Kidney epithelial cell (primary cell): ENCODE measurements around the gene CNTN5. TPM values are rescaled to one million over a fixed set of nuclear protein-coding genes. Genes with fewer than 3 reads are reported as not detected.

Source experiments
- DNase-seq: peaks from one replicate; pipeline ENCODE4 v3.0.0-alpha.2; 2010; ENCODE audit warnings: low read depth
- H3K27me3 ChIP-seq: 2 replicates; pipeline ENCODE4 v1.6.0; 2011; ENCODE audit warnings: low read length; ENCODE audit not compliant: control insufficient read depth, insufficient read depth
- H3K36me3 ChIP-seq: 2 replicates; pipeline ENCODE4 v1.5.1; 2011; ENCODE audit warnings: low read length; ENCODE audit not compliant: control insufficient read depth, insufficient read depth
- H3K4me3 ChIP-seq: 2 replicates; pipeline ENCODE4 v1.5.1; 2011; ENCODE audit warnings: low read depth, mild to moderate bottlenecking, control low read depth, low read length
- CTCF ChIP-seq: IDR thresholded peaks from 2 replicates; pipeline ENCODE4 v1.5.1; 2011; ENCODE audit warnings: mild to moderate bottlenecking, moderate library complexity, low read length, control low read depth, inconsistent platforms; ENCODE audit not compliant: insufficient read depth, poor library complexity, severe bottlenecking
- total RNA-seq: library from RNA; depleted of rRNA; stranded (reverse); fragments of >200 nt; gene quantifications from 2 replicates; pipeline ENCODE4 v1.2.3, GENCODE V29; 2015

CNTN5 gene
- total RNA-seq, 1 donor from 2014 or later: 0.29 TPM

GRCh38 chr11:99370549-99371216, 349.9 kb downstream of the CNTN5 start:
- DNase-seq: peak; percentile 19
- Histone ChIP-seq H3K27me3 (no peaks in the 10 kb centered on the region), H3K36me3 (no peaks in the 10 kb centered on the region), H3K4me3 (no peak overlapping the region)
- TF ChIP-seq CTCF: no peak

- DNase-seq: no peak
These were observed 350.5 kb downstream of the CNTN5 start for GRCh38 chr11:99371257-99371656.

GRCh38 chr11:99376463-99376862, 355.7 kb downstream of the CNTN5 start:
- TF ChIP-seq CTCF: no peak
- Histone ChIP-seq H3K36me3 (no peaks in the 10 kb centered on the region), H3K27me3 (no peaks in the 10 kb centered on the region), H3K4me3 (no peak overlapping the region)
- DNase-seq: no peak

More at GRCh38 chr11:99371257-99371656, 350.5 kb downstream of the CNTN5 start:
- H3K4me3 ChIP-seq: no peak overlapping the region
- TF ChIP-seq CTCF: no peak
- H3K27me3 ChIP-seq: no peaks in the 10 kb centered on the region
- H3K36me3 ChIP-seq: no peaks in the 10 kb centered on the region

- H3K36me3 ChIP-seq: no peaks in the 10 kb centered on the region
- H3K27me3 ChIP-seq: no peaks in the 10 kb centered on the region
- no peak for DNase-seq
- H3K4me3 ChIP-seq: no peak overlapping the region
- TF ChIP-seq CTCF: no peak
These were observed 363.0 kb downstream of the CNTN5 start for GRCh38 chr11:99383648-99384245.

GRCh38 chr11:99391245-99391644, 370.5 kb downstream of the CNTN5 start:
- TF ChIP-seq CTCF: no peak
- H3K36me3 ChIP-seq: no peaks in the 10 kb centered on the region
- no peaks in the 10 kb centered on the region for H3K27me3 ChIP-seq
- H3K4me3 ChIP-seq: no peak overlapping the region
- DNase-seq: no peak

GRCh38 chr11:99406345-99406744, 385.6 kb downstream of the CNTN5 start:
- H3K36me3 ChIP-seq: no peaks in the 10 kb centered on the region
- TF ChIP-seq CTCF: no peak
- H3K27me3 ChIP-seq: no peaks in the 10 kb centered on the region
- H3K4me3 ChIP-seq: no peak overlapping the region
- DNase-seq: no peak
